C1 segment of cervical spinal cord (tissue), 14 donors: ENCODE results near the gene GPC6.

Experiments used
- DNase-seq, 14 donors: peaks; one replicate each; lab custom pipeline; 2025; lab: John Stamatoyannopoulos, UW

GPC6 gene

GRCh38 chr13:93368718-93369117 is 142.1 kb downstream of the GPC6 start:
- DNase-seq, result no peak

GRCh38 chr13:93372856-93373255 is 146.2 kb downstream of the GPC6 start:
- DNase-seq, result no peak

GRCh38 chr13:93375491-93375890 is 148.9 kb downstream of the GPC6 start:
- peak in 4 of 14 donors; percentile 1 to 56 (median 24) for DNase-seq

- DNase-seq, result no peak
These were observed 150.6 kb downstream of the GPC6 start for GRCh38 chr13:93377196-93377595.

- no peak for DNase-seq
These were observed 151.6 kb downstream of the GPC6 start for GRCh38 chr13:93378184-93378583.

GRCh38 chr13:93386116-93386515 is 159.5 kb downstream of the GPC6 start:
- DNase-seq, result no peak

GRCh38 chr13:93388701-93389100 is 162.1 kb downstream of the GPC6 start:
- DNase-seq, result no peak

- no peak for DNase-seq
These were observed 171.0 kb downstream of the GPC6 start for GRCh38 chr13:93397619-93398018.

- no peak for DNase-seq
These were observed 171.8 kb downstream of the GPC6 start for GRCh38 chr13:93398167-93399035.

- DNase-seq, result no peak
These were observed 172.6 kb downstream of the GPC6 start for GRCh38 chr13:93399212-93399611.

- no peak for DNase-seq
These were observed 179.5 kb downstream of the GPC6 start for GRCh38 chr13:93406136-93406535.

GRCh38 chr13:93407551-93407950 is 180.9 kb downstream of the GPC6 start:
- DNase-seq, result no peak

GRCh38 chr13:93409001-93409400 is 182.4 kb downstream of the GPC6 start:
- DNase-seq, result no peak

GRCh38 chr13:93409816-93410215 is 183.2 kb downstream of the GPC6 start:
- DNase-seq, result no peak

GRCh38 chr13:93411186-93411680 is 184.6 kb downstream of the GPC6 start:
- DNase-seq, result no peak

- no peak for DNase-seq
These were observed 186.1 kb downstream of the GPC6 start for GRCh38 chr13:93412676-93413075.

GRCh38 chr13:93413972-93414717 is 187.5 kb downstream of the GPC6 start:
- DNase-seq, result no peak

- DNase-seq, result no peak
These were observed 190.2 kb downstream of the GPC6 start for GRCh38 chr13:93416736-93417355.

GRCh38 chr13:93418398-93418797 is 191.8 kb downstream of the GPC6 start:
- no peak for DNase-seq

GRCh38 chr13:93420206-93420605 is 193.6 kb downstream of the GPC6 start:
- no peak for DNase-seq

- no peak for DNase-seq
These were observed 194.3 kb downstream of the GPC6 start for GRCh38 chr13:93420887-93421286.

- no peak for DNase-seq
These were observed 196.5 kb downstream of the GPC6 start for GRCh38 chr13:93422980-93423543.
